SHP77 treated with DMSO at 0.1 percent for 48 hours (cell line): ENCODE data around the gene NIFK.
"Not testable (repeated sequence)": the region's sequence is repeated elsewhere in the genome, so short reads cannot be mapped to it uniquely, and the experiment has no call there.

Experiments used
- DNase-seq: peaks from one replicate; lab custom pipeline; 2025; lab: John Stamatoyannopoulos, UW

NIFK gene

GRCh38 chr2:121694398-121695170 lies 42.1 kb downstream of the NIFK start:
- no peak for DNase-seq

GRCh38 chr2:121690572-121690971 lies 46.1 kb downstream of the NIFK start:
- DNase-seq = not testable (repeated sequence)

GRCh38 chr2:121690095-121690494 lies 46.6 kb downstream of the NIFK start:
- DNase-seq = no peak

GRCh38 chr2:121689356-121689755 lies 47.3 kb downstream of the NIFK start:
- peak; percentile 6 for DNase-seq

- no peak for DNase-seq
Observed at GRCh38 chr2:121688820-121689219, 47.9 kb downstream of the NIFK start.

- DNase-seq = no peak
Observed at GRCh38 chr2:121686902-121687301, 49.8 kb downstream of the NIFK start.

GRCh38 chr2:121686218-121686617 lies 50.5 kb downstream of the NIFK start:
- no peak for DNase-seq

- DNase-seq = no peak
Observed at GRCh38 chr2:121682396-121683298, 54.0 kb downstream of the NIFK start.

- no peak for DNase-seq
Observed at GRCh38 chr2:121677855-121678254, 58.8 kb downstream of the NIFK start.
